HCT116 (cell line): ENCODE results near the gene TUBA4B. TPM values are rescaled to one million over a fixed set of nuclear protein-coding genes. Genes with fewer than 3 reads are reported as not detected.

ENCODE experiments used
- ATAC-seq: fragments of 200-7000 bp; cut with Tn5 transposase; 2 replicates; pipeline ENCODE4 v1.9.1; 2020; ENCODE audit warnings: mild to moderate bottlenecking, moderate library complexity
- Bru-seq: library from RNA; stranded (reverse); fragments of 400-500 nt; gene quantifications from one replicate; lab custom pipeline; 2021; lab: Mats Ljungman, UMichigan
- BruChase-seq, 2 experiments: library from RNA; stranded (reverse); fragments of 400-500 nt; gene quantifications; one replicate each; lab custom pipeline; 2021; lab: Mats Ljungman, UMichigan
- BruUV-seq: library from RNA; stranded (reverse); fragments of 400-500 nt; replicated peaks from 2 replicates; lab custom pipeline; 2021; lab: Mats Ljungman, UMichigan
- CTCF ChIA-PET: fragments of 300-600 bp; sonication (Branson Sonifier 250); formaldehyde crosslinking; loops from one replicate; lab custom pipeline; 2021; ENCODE audit warnings: antibody characterized with exemption; lab: Charles Lee
- POLR2A ChIA-PET: fragments of 300-600, 350-600 bp; sonication (Branson Sonifier 250); formaldehyde crosslinking; loops from one replicate; lab custom pipeline; 2021; ENCODE audit warnings: antibody characterized with exemption; lab: Charles Lee
- RAD21 ChIA-PET, 2 experiments: fragments of 300-600 bp; sonication (Branson Sonifier 250); formaldehyde crosslinking; loops; one replicate each; lab custom pipeline; 2023; ENCODE audit warnings: low total read pairs in 2 of 2; ENCODE audit not compliant: uncharacterized antibody in 2 of 2, unreplicated experiment in 2 of 2, low non-redundant PET in 1 of 2; lab: Charles Lee
- DNase-seq: peaks from one replicate; pipeline ENCODE4 v3.0.0-alpha.2; 2010; ENCODE audit warnings: low read depth, low spot score
- H2AFZ ChIP-seq: fragments of 200-600 bp; shearing (Covaris generic), sonication (generic); 2 replicates; pipeline ENCODE4 v1.6.1; 2017; ENCODE audit warnings: low read depth, mixed run types, mixed read lengths, antibody characterized with exemption, low read length; ENCODE audit not compliant: poor library complexity, severe bottlenecking
- H3K27ac ChIP-seq: 2 replicates; pipeline ENCODE4 v1.5.1; 2012; ENCODE audit warnings: low read depth, low read length
- H3K27me3 ChIP-seq: fragments of 200-600 bp; sonication (generic); 2 replicates; pipeline ENCODE4 v1.6.1; 2016; ENCODE audit warnings: mixed run types, low read length, mixed read lengths; ENCODE audit not compliant: insufficient read depth
- H3K36me3 ChIP-seq, 2 experiments: fragments of 200-500 bp in 1 of 2; fragments of 200-600 bp in 1 of 2; sonication (Bioruptor generic) in 1 of 2; sonication (generic) in 1 of 2; 2 replicates each; pipeline versions ENCODE4 v1.5.1 to v1.6.1; 2014 to 2016; ENCODE audit warnings: low read length in 2 of 2, inconsistent platforms in 1 of 2, mixed read lengths in 1 of 2, mixed run types in 1 of 2; ENCODE audit not compliant: insufficient read depth in 2 of 2, control insufficient read depth in 1 of 2
- H3K4me1 ChIP-seq, 2 experiments: fragments of 200-600 bp in 1 of 2; sonication (generic) in 1 of 2; 2 replicates each; pipeline versions ENCODE4 v1.5.1 to v1.6.1; 2012 to 2017; ENCODE audit warnings: low read length in 2 of 2, inconsistent platforms in 1 of 2, mild to moderate bottlenecking in 1 of 2, mixed read lengths in 1 of 2, mixed run types in 1 of 2, moderate library complexity in 1 of 2; ENCODE audit not compliant: insufficient read depth in 2 of 2, control insufficient read depth in 1 of 2
- H3K4me2 ChIP-seq: fragments of 200-600 bp; sonication (generic); 2 replicates; pipeline ENCODE4 v1.6.1; 2017; ENCODE audit warnings: mixed run types, low read length, mixed read lengths
- H3K4me3 ChIP-seq, 2 experiments: fragments of 200-600 bp in 1 of 2; sonication (generic) in 1 of 2; replicated peaks in 1 of 2; 2 replicates each; pipeline ENCODE4 v1.5.1; 2011 to 2016; ENCODE audit warnings: low read length in 2 of 2, control low read depth in 1 of 2, low read depth in 1 of 2, mild to moderate bottlenecking in 1 of 2, mixed read lengths in 1 of 2, mixed run types in 1 of 2
- H3K79me2 ChIP-seq: fragments of 200-600 bp; sonication (generic); 2 replicates; pipeline ENCODE4 v1.6.1; 2017; ENCODE audit warnings: mild to moderate bottlenecking, mixed run types, low read length, moderate library complexity, mixed read lengths; ENCODE audit not compliant: insufficient read depth
- H3K9ac ChIP-seq: fragments of 200-600 bp; sonication (generic); 2 replicates; pipeline ENCODE4 v1.6.1; 2016; ENCODE audit warnings: low read length, mixed read lengths
- H3K9me2 ChIP-seq: fragments of 200-600 bp; sonication (generic), shearing (Covaris generic); 2 replicates; pipeline ENCODE4 v1.6.1; 2017; ENCODE audit warnings: mixed run types, mild to moderate bottlenecking, moderate library complexity; ENCODE audit not compliant: insufficient read depth
- H3K9me3 ChIP-seq, 2 experiments: fragments of 200-500 bp in 1 of 2; fragments of 200-600 bp in 1 of 2; sonication (Bioruptor generic) in 1 of 2; sonication (generic) in 1 of 2; 2 replicates each; pipeline ENCODE4 v1.6.1; 2014 to 2017; ENCODE audit warnings: low read length in 2 of 2, mixed read lengths in 2 of 2, inconsistent platforms in 1 of 2, low read depth in 1 of 2, mild to moderate bottlenecking in 1 of 2, mixed run types in 1 of 2, moderate library complexity in 1 of 2; ENCODE audit not compliant: control insufficient read depth in 1 of 2, insufficient read depth in 1 of 2
- H4K20me1 ChIP-seq: fragments of 200-600 bp; sonication (generic), shearing (Covaris generic); 2 replicates; pipeline ENCODE4 v1.6.1; 2017; ENCODE audit warnings: mixed run types, mild to moderate bottlenecking, moderate library complexity; ENCODE audit not compliant: insufficient read depth
- CBX3 ChIP-seq: IDR thresholded peaks from 2 replicates; pipeline ENCODE4 v1.6.1; 2012; ENCODE audit warnings: low read depth
- CTCF ChIP-seq, 3 experiments: fragments of 200-600 bp in 1 of 3; sonication (generic) in 1 of 3; IDR thresholded peaks in 2 of 3; conservative IDR thresholded peaks in 1 of 3; 2 replicates each; pipeline ENCODE4 v1.5.1; 2012 to 2017; ENCODE audit warnings: low read depth in 2 of 3, low read length in 2 of 3, antibody characterized with exemption in 1 of 3, borderline replicate concordance in 1 of 3, control low read depth in 1 of 3, mild to moderate bottlenecking in 1 of 3, mixed read lengths in 1 of 3, mixed run types in 1 of 3, moderate library complexity in 1 of 3; ENCODE audit not compliant: insufficient read depth in 1 of 3
- ELF1 ChIP-seq: IDR thresholded peaks from 2 replicates; pipeline ENCODE4 v1.6.1; 2012; ENCODE audit warnings: low read depth, borderline replicate concordance
- EZH2phosphoT487 ChIP-seq: fragments of 200-600 bp; IDR thresholded peaks from 2 replicates; pipeline ENCODE4 v1.6.1; 2018; ENCODE audit warnings: antibody characterized with exemption, borderline replicate concordance
- FOSL1 ChIP-seq: IDR thresholded peaks from 2 replicates; pipeline ENCODE4 v1.6.1; 2012; ENCODE audit warnings: low read depth
- JUND ChIP-seq: IDR thresholded peaks from 2 replicates; pipeline ENCODE4 v1.6.1; 2012
- POLR2A ChIP-seq: IDR thresholded peaks from 2 replicates; pipeline ENCODE4 v1.7.0; 2011; ENCODE audit warnings: borderline replicate concordance; ENCODE audit not compliant: insufficient read depth, insufficient read length; ENCODE audit errors: extremely low read depth
- POLR2AphosphoS5 ChIP-seq: IDR thresholded peaks from 2 replicates; pipeline ENCODE4 v1.6.1; 2011; ENCODE audit warnings: mild to moderate bottlenecking, low read depth, low read length, moderate library complexity
- SIN3A ChIP-seq: IDR thresholded peaks from 2 replicates; pipeline ENCODE4 v1.6.1; 2012; ENCODE audit warnings: low read depth
- SP1 ChIP-seq: IDR thresholded peaks from 2 replicates; pipeline ENCODE4 v1.6.1; 2012; ENCODE audit warnings: low read depth
- SRF ChIP-seq: IDR thresholded peaks from 2 replicates; pipeline ENCODE4 v1.6.1; 2012; ENCODE audit warnings: low read depth
- TCF7L2 ChIP-seq: IDR thresholded peaks from 2 replicates; pipeline ENCODE4 v1.7.0; 2011; ENCODE audit warnings: borderline replicate concordance, inconsistent platforms; ENCODE audit not compliant: insufficient read depth, insufficient read length; ENCODE audit errors: extremely low read depth
- YY1 ChIP-seq: IDR thresholded peaks from 2 replicates; pipeline ENCODE4 v1.6.1; 2011; ENCODE audit warnings: low read length, low read depth, moderate library complexity, mild to moderate bottlenecking; ENCODE audit not compliant: insufficient replicate concordance; ENCODE audit errors: extremely low read depth
- ZFX ChIP-seq: fragments of 450-650 bp; IDR thresholded peaks from 2 replicates; pipeline ENCODE4 v1.6.1; 2017
- intact Hi-C: fragments of 100-400 bp; cut with micrococcal nuclease; formaldehyde crosslinking; loops from 2 replicates; pipeline ENCODE4 v1.10.0; 2022
- long read RNA-seq: library from polyadenylated mRNA; unstranded; transcript quantifications from one replicate; pipeline ENCODE4 v2.0.0, GENCODE V29; 2021; ENCODE audit not compliant: unreplicated experiment
- polyA plus RNA-seq: library from polyadenylated mRNA; unstranded; fragments of >200 nt; gene quantifications from 2 replicates; pipeline ENCODE4 v1.2.1, GENCODE V29; 2012; ENCODE audit warnings: missing spikeins
- total RNA-seq: library from RNA; stranded (reverse); gene quantifications from one replicate; pipeline ENCODE4 v1.2.1, GENCODE V29; 2021; ENCODE audit not compliant: unreplicated experiment
- TF ChIP-seq, protein P1 (sequence below): IDR thresholded peaks from 2 replicates; pipeline ENCODE4 v1.6.1; 2012
- TF ChIP-seq, protein P2 (sequence below): IDR thresholded peaks from 2 replicates; pipeline ENCODE4 v1.6.1; 2012; ENCODE audit warnings: low read depth

Gene TUBA4B
- total RNA-seq = not detected
- not detected in 2 replicates for polyA plus RNA-seq
- Bru-seq, nascent RNA = not detected
- percentile 10 among the genes with signal in this experiment for BruChase-seq, experiment 1, labeled RNA remaining after a 6-hour chase
- not detected for BruChase-seq, experiment 2, labeled RNA remaining after a 2-hour chase
- long read RNA-seq = 0 reads

DNA sequence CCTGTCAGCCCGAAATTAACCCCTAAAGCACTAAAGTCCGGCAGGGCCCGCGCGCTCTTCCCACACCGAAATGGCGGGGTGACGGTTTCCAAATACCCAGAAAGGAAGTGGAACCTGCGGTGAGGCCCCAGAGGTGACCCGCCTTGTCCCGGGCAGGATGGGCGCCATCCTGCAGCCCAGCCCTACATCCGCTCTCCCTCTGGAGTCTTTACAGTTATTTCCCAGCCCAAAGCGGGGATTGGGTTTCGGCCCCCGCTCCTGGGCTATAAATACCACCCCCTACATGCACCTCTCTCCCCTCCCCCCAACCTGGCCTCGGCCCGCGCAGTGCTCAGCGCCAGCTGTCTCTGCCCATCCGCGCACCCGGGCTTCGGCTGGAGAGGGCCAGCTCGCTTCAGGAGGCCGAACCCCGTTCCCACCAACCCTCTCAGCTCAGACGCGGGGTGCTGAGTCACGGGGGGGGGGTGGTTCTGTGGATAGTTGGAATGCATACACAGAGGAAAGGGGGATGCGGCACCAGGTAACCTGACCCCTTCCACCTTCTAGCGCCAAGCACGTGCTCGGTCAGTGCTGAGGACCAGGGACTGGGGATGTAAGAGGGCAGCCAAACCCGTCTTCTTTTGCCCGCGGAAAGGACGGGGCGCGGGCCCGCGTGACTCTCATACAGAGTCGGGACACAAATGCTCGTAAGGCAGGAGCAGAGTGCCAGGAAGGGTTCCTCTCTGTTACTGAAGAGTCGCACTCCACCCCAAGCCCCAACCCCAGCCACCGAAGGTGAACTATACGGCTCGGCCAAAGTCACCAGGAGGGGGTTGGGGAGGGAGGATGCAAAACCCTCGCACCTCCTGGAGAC, at the start of gene TUBA4B:
TUBA4B (plus strand) TSS at position 344 of the 853 bp plus-strand sequence; CDS start at position 509, 165 bp downstream.
- intact Hi-C loops = loop anchor here (2.0 kb wide), 1 partner anchor 42 kb away; no protein-coding TSS in a partner anchor
- CTCF ChIA-PET = interaction anchor here (0.7 to 2.3 kb wide), 5 partner anchors 24 to 42 kb away, joined by 3 to 8 read pairs (median 6); partner anchors contain the start of gene DNAJB2
- POLR2A ChIA-PET = interaction anchor here (0.6 to 2.0 kb wide), 8 partner anchors 8 to 302 kb away, joined by 3 to 7 read pairs (median 4); partner anchors contain the start of genes DNAJB2, GLB1L and STK16
- Histone ChIP-seq H3K27me3 (peaks cover 5% of the 10 kb centered on the region; the same call in 1 of the 2 replicates), H4K20me1 (no peaks in the 10 kb centered on the region), H3K4me3 (peak within 1 kb of the TSS; percentile 69 to 84), H3K4me1 (peaks cover 31 to 60% of the 10 kb centered on the region in 2 experiments), H3K9me3 (no peaks in the 10 kb centered on the region), H3K27ac (peak within 1 kb of the TSS; percentile 55), H3K4me2 (peak within 1 kb of the TSS; percentile 97), H3K36me3 (peaks cover 0 to 3% of the 10 kb centered on the region in 2 experiments; a peak in 1 of 4 replicates), H3K79me2 (peaks cover 20% of the 10 kb centered on the region; the same call in 1 of the 2 replicates), H3K9ac (peak within 1 kb of the TSS; percentile 77), H2AFZ (peak within 1 kb of the TSS; percentile 74), H3K9me2 (no peaks in the 10 kb centered on the region)
- DNase-seq (no peak), ATAC-seq (peak; percentile 40)
- RAD21 ChIA-PET = interaction anchor here (0.7 kb wide), 2 partner anchors 21 to 128 kb away, joined by 4 to 5 read pairs; no protein-coding TSS in a partner anchor
- TSS peak; percentile 68 for BruUV-seq
- no peak for TF ChIP-seq CTCF (IDR thresholded peaks at IDR 0.05 in 2 of 3, conservative IDR thresholded peaks at IDR 0.05 in 1 of 3; ENCODE audit: borderline replicate concordance in 1 of 3, insufficient read depth in 1 of 3, low read depth in 2 of 3, low read length in 2 of 3)
- no peak for TF ChIP-seq TCF7L2
- TF ChIP-seq, protein P1, sequence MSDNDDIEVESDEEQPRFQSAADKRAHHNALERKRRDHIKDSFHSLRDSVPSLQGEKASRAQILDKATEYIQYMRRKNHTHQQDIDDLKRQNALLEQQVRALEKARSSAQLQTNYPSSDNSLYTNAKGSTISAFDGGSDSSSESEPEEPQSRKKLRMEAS = no peak
- no peak for TF ChIP-seq YY1
- TF ChIP-seq FOSL1 = no peak
- no peak for TF ChIP-seq POLR2A
- TF ChIP-seq SIN3A = no peak
- no peak for TF ChIP-seq JUND
- TF ChIP-seq, protein P2, sequence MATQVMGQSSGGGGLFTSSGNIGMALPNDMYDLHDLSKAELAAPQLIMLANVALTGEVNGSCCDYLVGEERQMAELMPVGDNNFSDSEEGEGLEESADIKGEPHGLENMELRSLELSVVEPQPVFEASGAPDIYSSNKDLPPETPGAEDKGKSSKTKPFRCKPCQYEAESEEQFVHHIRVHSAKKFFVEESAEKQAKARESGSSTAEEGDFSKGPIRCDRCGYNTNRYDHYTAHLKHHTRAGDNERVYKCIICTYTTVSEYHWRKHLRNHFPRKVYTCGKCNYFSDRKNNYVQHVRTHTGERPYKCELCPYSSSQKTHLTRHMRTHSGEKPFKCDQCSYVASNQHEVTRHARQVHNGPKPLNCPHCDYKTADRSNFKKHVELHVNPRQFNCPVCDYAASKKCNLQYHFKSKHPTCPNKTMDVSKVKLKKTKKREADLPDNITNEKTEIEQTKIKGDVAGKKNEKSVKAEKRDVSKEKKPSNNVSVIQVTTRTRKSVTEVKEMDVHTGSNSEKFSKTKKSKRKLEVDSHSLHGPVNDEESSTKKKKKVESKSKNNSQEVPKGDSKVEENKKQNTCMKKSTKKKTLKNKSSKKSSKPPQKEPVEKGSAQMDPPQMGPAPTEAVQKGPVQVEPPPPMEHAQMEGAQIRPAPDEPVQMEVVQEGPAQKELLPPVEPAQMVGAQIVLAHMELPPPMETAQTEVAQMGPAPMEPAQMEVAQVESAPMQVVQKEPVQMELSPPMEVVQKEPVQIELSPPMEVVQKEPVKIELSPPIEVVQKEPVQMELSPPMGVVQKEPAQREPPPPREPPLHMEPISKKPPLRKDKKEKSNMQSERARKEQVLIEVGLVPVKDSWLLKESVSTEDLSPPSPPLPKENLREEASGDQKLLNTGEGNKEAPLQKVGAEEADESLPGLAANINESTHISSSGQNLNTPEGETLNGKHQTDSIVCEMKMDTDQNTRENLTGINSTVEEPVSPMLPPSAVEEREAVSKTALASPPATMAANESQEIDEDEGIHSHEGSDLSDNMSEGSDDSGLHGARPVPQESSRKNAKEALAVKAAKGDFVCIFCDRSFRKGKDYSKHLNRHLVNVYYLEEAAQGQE = no peak
- no peak for TF ChIP-seq ELF1
- no peak for TF ChIP-seq SRF
- TF ChIP-seq EZH2phosphoT487 = no peak
- no peak for TF ChIP-seq CBX3
- no peak for TF ChIP-seq SP1
- no peak for TF ChIP-seq POLR2AphosphoS5
- TF ChIP-seq ZFX = no peak
